MM.1S (cell line): Measurements from ENCODE around the gene KLHDC7A.

Source experiments
- DNase-seq: peaks from one replicate; pipeline ENCODE4 v3.0.0-alpha.2; 2015
- H2AFZ ChIP-seq: fragments of 300-600 bp; sonication (generic); 2 replicates; pipeline ENCODE4 v1.6.0; 2016; ENCODE audit warnings: antibody characterized with exemption, low read length
- H3F3A ChIP-seq: fragments of 300-600 bp; sonication (generic); 2 replicates; pipeline ENCODE4 v1.6.1; 2016; ENCODE audit warnings: mild to moderate bottlenecking, antibody characterized with exemption, low read length, moderate library complexity, mixed read lengths; ENCODE audit not compliant: insufficient read depth
- H3K27ac ChIP-seq: fragments of 300-600 bp; sonication (generic); 2 replicates; pipeline ENCODE4 v1.5.1; 2016; ENCODE audit warnings: mild to moderate bottlenecking, low read length
- H3K27me3 ChIP-seq: fragments of 300-600 bp; sonication (generic); replicated peaks from 2 replicates; pipeline ENCODE4 v1.6.0; 2016; ENCODE audit warnings: low read length; ENCODE audit not compliant: insufficient read depth
- H3K36me3 ChIP-seq: fragments of 300-600 bp; sonication (generic); replicated peaks from 2 replicates; pipeline ENCODE4 v1.6.1; 2016; ENCODE audit warnings: mild to moderate bottlenecking, low read length, mixed read lengths; ENCODE audit not compliant: insufficient read depth
- H3K4me1 ChIP-seq: fragments of 300-600 bp; sonication (generic); 2 replicates; pipeline ENCODE4 v1.6.1; 2016; ENCODE audit warnings: low read length, mixed read lengths
- H3K4me2 ChIP-seq: fragments of 300-600 bp; sonication (generic); 2 replicates; pipeline ENCODE4 v1.6.0; 2016; ENCODE audit warnings: low read depth, low read length
- H3K4me3 ChIP-seq: fragments of 300-600 bp; sonication (generic); 2 replicates; pipeline ENCODE4 v1.5.1; 2016; ENCODE audit warnings: low read length, mixed read lengths
- H3K79me2 ChIP-seq: fragments of 300-600 bp; sonication (generic); 2 replicates; pipeline ENCODE4 v1.6.1; 2016; ENCODE audit warnings: mixed run types, low read length, mixed read lengths
- H3K9ac ChIP-seq: fragments of 300-600 bp; sonication (generic); 2 replicates; pipeline ENCODE4 v1.6.1; 2016; ENCODE audit warnings: low read length, mixed read lengths
- H3K9me2 ChIP-seq: fragments of 300-600 bp; sonication (generic); replicated peaks from 2 replicates; pipeline ENCODE4 v1.6.1; 2016; ENCODE audit warnings: mild to moderate bottlenecking, low read length, mixed read lengths; ENCODE audit not compliant: insufficient read depth
- H3K9me3 ChIP-seq: fragments of 300-600 bp; sonication (generic); replicated peaks from 2 replicates; pipeline ENCODE4 v1.6.1; 2016; ENCODE audit warnings: mild to moderate bottlenecking, low read length, mixed read lengths; ENCODE audit not compliant: insufficient read depth
- H4K20me1 ChIP-seq: fragments of 300-600 bp; sonication (generic); 2 replicates; pipeline ENCODE4 v1.6.1; 2016; ENCODE audit warnings: mild to moderate bottlenecking, low read length, moderate library complexity, mixed read lengths; ENCODE audit not compliant: insufficient read depth
- CTCF ChIP-seq: fragments of 300-600 bp; sonication (generic); IDR thresholded peaks from 2 replicates; pipeline ENCODE4 v1.5.1; 2016; ENCODE audit warnings: antibody characterized with exemption, low read length, mixed read lengths
- EZH2 ChIP-seq: fragments of 300-600 bp; sonication (generic); optimal IDR thresholded peaks from 2 replicates; pipeline ENCODE3; 2017; ENCODE audit warnings: low read depth, mild to moderate bottlenecking, antibody characterized with exemption, low read length, mixed read lengths
- EZH2phosphoT487 ChIP-seq: fragments of 300-600 bp; sonication (generic); IDR thresholded peaks from 2 replicates; pipeline ENCODE4 v1.6.1; 2018; ENCODE audit warnings: antibody characterized with exemption, low read length

KLHDC7A gene

GRCh38 chr1:18505666-18506065 lies 24.9 kb downstream of the KLHDC7A start:
- DNase-seq: no peak
- Histone ChIP-seq H2AFZ (no peak overlapping the region), H3K36me3 (no peaks in the 10 kb centered on the region), H3K4me3 (no peak overlapping the region), H3K9me3 (no peaks in the 10 kb centered on the region), H3K9me2 (no peaks in the 10 kb centered on the region), H3K27ac (no peak overlapping the region), H3K9ac (no peak overlapping the region), H3K27me3 (peaks cover 85% of the 10 kb centered on the region), H3F3A (no peaks in the 10 kb centered on the region; the same call in 1 of the 2 replicates), H3K79me2 (no peaks in the 10 kb centered on the region), H3K4me1 (no peaks in the 10 kb centered on the region), H3K4me2 (no peak overlapping the region), H4K20me1 (no peaks in the 10 kb centered on the region)
- TF ChIP-seq CTCF (no peak), EZH2 (no peak), EZH2phosphoT487 (no peak)

GRCh38 chr1:18508084-18508483 lies 27.4 kb downstream of the KLHDC7A start:
- H3K27me3 ChIP-seq: peaks cover 87% of the 10 kb centered on the region
- H3K9ac ChIP-seq: no peak overlapping the region
- H3K4me2 ChIP-seq: no peak overlapping the region
- no peak for DNase-seq
- TF ChIP-seq EZH2: no peak
- TF ChIP-seq EZH2phosphoT487: no peak
- TF ChIP-seq CTCF: no peak
- no peaks in the 10 kb centered on the region for H3K4me1 ChIP-seq
- no peaks in the 10 kb centered on the region for H3K9me2 ChIP-seq
- no peak overlapping the region for H2AFZ ChIP-seq
- no peaks in the 10 kb centered on the region for H3K79me2 ChIP-seq
- no peaks in the 10 kb centered on the region; the same call in 1 of the 2 replicates for H3F3A ChIP-seq
- no peaks in the 10 kb centered on the region for H4K20me1 ChIP-seq
- no peaks in the 10 kb centered on the region for H3K9me3 ChIP-seq
- H3K4me3 ChIP-seq: no peak overlapping the region
- H3K36me3 ChIP-seq: no peaks in the 10 kb centered on the region
- no peak overlapping the region for H3K27ac ChIP-seq

GRCh38 chr1:18511149-18511873 lies 30.6 kb downstream of the KLHDC7A start:
- Histone ChIP-seq H3K4me1 (no peaks in the 10 kb centered on the region), H3K9me3 (no peaks in the 10 kb centered on the region), H2AFZ (no peak overlapping the region), H3K9me2 (no peaks in the 10 kb centered on the region), H4K20me1 (no peaks in the 10 kb centered on the region), H3K4me2 (no peak overlapping the region), H3K27ac (no peak overlapping the region), H3K27me3 (peaks cover 89% of the 10 kb centered on the region), H3K4me3 (no peak overlapping the region), H3F3A (no peaks in the 10 kb centered on the region; the same call in 1 of the 2 replicates), H3K79me2 (no peaks in the 10 kb centered on the region), H3K36me3 (no peaks in the 10 kb centered on the region), H3K9ac (no peak overlapping the region)
- TF ChIP-seq CTCF: no peak
- TF ChIP-seq EZH2: no peak
- TF ChIP-seq EZH2phosphoT487: no peak
- no peak for DNase-seq
